ENCODE data around the gene SF3B5.
A peak's percentile ranks its signal among the peaks of the same experiment; 100 is the strongest.

The SF3B5 gene

DNA sequence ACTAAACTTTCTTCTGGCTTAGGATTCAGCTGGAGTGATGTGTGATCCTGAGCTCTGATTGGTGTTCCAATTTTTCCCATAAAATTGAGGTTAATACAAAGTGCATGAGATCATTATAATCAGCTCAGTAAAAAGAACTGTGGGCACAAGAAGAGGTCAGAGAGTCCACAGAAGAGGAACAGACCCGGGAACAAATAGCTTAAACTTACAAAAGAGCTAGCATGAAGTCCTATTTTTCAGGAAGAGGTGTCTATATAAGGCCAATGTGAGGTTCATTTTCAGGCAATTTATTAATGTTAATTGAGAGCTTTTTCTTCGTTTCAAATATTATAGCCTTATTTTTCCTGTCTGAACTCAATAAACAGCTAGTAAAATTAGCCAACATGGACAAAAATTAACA lies 28.0 kb upstream of the SF3B5 start:
- TF ChIP-seq, protein P1, sequence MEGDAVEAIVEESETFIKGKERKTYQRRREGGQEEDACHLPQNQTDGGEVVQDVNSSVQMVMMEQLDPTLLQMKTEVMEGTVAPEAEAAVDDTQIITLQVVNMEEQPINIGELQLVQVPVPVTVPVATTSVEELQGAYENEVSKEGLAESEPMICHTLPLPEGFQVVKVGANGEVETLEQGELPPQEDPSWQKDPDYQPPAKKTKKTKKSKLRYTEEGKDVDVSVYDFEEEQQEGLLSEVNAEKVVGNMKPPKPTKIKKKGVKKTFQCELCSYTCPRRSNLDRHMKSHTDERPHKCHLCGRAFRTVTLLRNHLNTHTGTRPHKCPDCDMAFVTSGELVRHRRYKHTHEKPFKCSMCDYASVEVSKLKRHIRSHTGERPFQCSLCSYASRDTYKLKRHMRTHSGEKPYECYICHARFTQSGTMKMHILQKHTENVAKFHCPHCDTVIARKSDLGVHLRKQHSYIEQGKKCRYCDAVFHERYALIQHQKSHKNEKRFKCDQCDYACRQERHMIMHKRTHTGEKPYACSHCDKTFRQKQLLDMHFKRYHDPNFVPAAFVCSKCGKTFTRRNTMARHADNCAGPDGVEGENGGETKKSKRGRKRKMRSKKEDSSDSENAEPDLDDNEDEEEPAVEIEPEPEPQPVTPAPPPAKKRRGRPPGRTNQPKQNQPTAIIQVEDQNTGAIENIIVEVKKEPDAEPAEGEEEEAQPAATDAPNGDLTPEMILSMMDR (IDR thresholded peaks at IDR 0.05) = no peak

GRCh38 chr6:144122861-144123260 lies 27.5 kb upstream of the SF3B5 start:
- TF ChIP-seq, protein P1 (IDR thresholded peaks at IDR 0.05) = no peak

GRCh38 chr6:144119376-144119775 lies 24.0 kb upstream of the SF3B5 start:
- TF ChIP-seq, protein P1 (IDR thresholded peaks at IDR 0.05) = no peak

- TF ChIP-seq, protein P1 (IDR thresholded peaks at IDR 0.05) = no peak
These were observed 19.8 kb upstream of the SF3B5 start for GRCh38 chr6:144115219-144115618.

DNA sequence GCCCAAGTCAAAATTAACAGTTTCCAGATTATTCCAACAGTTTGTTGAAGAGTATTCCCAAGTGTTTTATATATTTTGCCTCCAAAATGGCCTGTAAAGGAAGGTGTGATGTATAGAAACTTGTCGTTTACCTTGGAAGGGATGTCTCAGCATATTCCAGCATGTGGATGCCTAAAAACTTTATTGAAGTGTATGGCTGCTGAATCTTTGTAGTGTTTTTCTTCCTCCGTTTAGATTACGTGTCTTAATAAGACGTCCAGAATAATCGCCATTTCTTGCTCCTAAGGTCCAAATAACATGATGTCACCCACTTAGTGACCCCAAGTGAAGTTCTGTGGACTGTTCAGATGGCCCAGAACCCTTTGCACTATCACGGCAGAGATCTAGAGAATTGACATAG lies 18.0 kb upstream of the SF3B5 start:
- TF ChIP-seq, protein P1 (IDR thresholded peaks at IDR 0.05) = no peak

DNA sequence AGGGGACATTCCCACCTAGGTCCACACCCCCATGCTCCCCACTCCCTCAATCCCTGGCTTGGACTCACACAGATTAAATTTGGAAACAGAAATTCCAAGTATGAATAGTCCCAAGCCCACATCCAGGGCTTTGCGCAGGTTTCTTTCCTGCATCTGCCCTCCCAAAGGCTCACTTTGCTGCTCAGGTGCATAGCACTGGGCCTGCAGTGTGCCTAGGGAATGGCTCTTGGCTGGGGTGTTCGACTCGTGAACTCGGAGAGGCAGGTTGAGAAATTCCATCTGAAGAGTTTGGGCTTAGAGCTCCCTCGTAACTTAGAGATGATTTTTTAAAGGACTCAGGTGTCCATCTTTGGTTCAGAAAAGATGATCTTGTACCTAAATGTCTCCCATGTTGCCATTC lies 14.8 kb upstream of the SF3B5 start:
- TF ChIP-seq, protein P1 (IDR thresholded peaks at IDR 0.05) = no peak

GRCh38 chr6:144106206-144106605 lies 10.8 kb upstream of the SF3B5 start:
- TF ChIP-seq, protein P1 (IDR thresholded peaks at IDR 0.05) = no peak

GRCh38 chr6:144104898-144105487 lies 9.6 kb upstream of the SF3B5 start:
- TF ChIP-seq, protein P1 (IDR thresholded peaks at IDR 0.05) = peak; percentile 64
